ENCODE data around the gene SLC6A1.

DNA sequence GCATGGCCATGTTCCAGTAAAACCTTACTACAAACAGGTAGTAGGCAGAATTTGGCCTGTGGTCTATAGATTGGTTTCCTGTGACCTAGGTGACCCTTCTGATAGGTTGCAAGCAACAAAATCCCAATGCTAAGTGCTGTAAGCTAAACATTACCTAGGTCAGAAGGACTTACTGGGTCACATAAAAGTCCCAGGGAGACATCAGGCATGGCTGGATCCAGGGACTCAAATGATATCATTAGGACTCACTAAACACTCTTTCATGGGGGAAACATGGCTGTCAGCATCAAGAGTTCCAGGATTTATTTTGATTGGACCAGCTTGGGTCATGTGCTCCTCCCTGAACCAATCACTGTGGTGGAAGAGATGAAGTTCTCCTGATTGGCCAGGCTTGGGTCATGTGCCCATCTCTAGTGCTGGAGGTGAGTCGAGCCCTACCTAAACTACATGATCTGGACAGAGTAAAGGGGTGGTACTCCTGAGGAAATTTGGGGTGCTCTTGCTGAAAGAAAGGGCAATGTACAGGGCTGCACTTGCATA, 16.8 kb upstream of the SLC6A1 start:
- TF ChIP-seq CTCF (IDR thresholded peaks at IDR 0.05 in 2 of 3, conservative IDR thresholded peaks at IDR 0.05 in 1 of 3; ENCODE audit: borderline replicate concordance in 1 of 3, insufficient read depth in 1 of 3, low read depth in 2 of 3, low read length in 2 of 3) (no peak), ZNF274 (IDR thresholded peaks at IDR 0.05; ENCODE audit: low read depth, low read length) (no peak), TCF7L2 (IDR thresholded peaks at IDR 0.05; ENCODE audit: borderline replicate concordance, extremely low read depth, insufficient read depth, insufficient read length) (no peak), EZH2 (IDR thresholded peaks at IDR 0.05) (no peak), FOSL1 (IDR thresholded peaks at IDR 0.05; ENCODE audit: low read depth) (no peak), POLR2A (IDR thresholded peaks at IDR 0.05; ENCODE audit: borderline replicate concordance, extremely low read depth, insufficient read depth, insufficient read length) (no peak)
- TF ChIP-seq, protein P1, sequence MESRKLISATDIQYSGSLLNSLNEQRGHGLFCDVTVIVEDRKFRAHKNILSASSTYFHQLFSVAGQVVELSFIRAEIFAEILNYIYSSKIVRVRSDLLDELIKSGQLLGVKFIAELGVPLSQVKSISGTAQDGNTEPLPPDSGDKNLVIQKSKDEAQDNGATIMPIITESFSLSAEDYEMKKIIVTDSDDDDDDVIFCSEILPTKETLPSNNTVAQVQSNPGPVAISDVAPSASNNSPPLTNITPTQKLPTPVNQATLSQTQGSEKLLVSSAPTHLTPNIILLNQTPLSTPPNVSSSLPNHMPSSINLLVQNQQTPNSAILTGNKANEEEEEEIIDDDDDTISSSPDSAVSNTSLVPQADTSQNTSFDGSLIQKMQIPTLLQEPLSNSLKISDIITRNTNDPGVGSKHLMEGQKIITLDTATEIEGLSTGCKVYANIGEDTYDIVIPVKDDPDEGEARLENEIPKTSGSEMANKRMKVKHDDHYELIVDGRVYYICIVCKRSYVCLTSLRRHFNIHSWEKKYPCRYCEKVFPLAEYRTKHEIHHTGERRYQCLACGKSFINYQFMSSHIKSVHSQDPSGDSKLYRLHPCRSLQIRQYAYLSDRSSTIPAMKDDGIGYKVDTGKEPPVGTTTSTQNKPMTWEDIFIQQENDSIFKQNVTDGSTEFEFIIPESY (IDR thresholded peaks at IDR 0.05; ENCODE audit: extremely low read depth, insufficient replicate concordance, low read length) = no peak

All from HCT116 (cell line).